Sigmoid colon (tissue), 7 donors: Measurements from ENCODE around the gene FLVCR2. TPM values are rescaled to one million over a fixed set of nuclear protein-coding genes. Genes with fewer than 3 reads are reported as not detected.

Experiments
- DNase-seq: peaks from one replicate; pipeline ENCODE4 v3.0.0-alpha.2; 2019
- H3K27ac ChIP-seq, 4 donors: fragments of 200-600 bp; sonication (generic); one replicate each; pipeline ENCODE4 v1.5.1; 2016 to 2019; ENCODE audit warnings: mild to moderate bottlenecking in 1 of 4
- H3K27me3 ChIP-seq, 3 donors: fragments of 200-600 bp; sonication (generic); one replicate each; pipeline ENCODE4 v1.5.1; 2019; ENCODE audit warnings: mild to moderate bottlenecking in 1 of 3
- H3K36me3 ChIP-seq, 4 donors: fragments of 200-600 bp; sonication (generic); one replicate each; pipeline ENCODE4 v1.5.1; 2016 to 2019
- H3K4me1 ChIP-seq, 4 donors: fragments of 200-600 bp; sonication (generic); one replicate each; pipeline ENCODE4 v1.5.1; 2017 to 2019
- H3K4me3 ChIP-seq, 4 donors: fragments of 200-600 bp; sonication (generic); one replicate each; pipeline ENCODE4 v1.5.1; 2017 to 2019; ENCODE audit warnings: mild to moderate bottlenecking in 2 of 4, moderate library complexity in 1 of 4
- H3K9me3 ChIP-seq, 4 donors: fragments of 200-600 bp in 3 of 4; sonication (generic) in 3 of 4; one replicate each; pipeline versions ENCODE4 v1.5.1 to v1.6.1; 2013 to 2019
- CTCF ChIP-seq, 4 experiments: fragments of 450-650 bp in 3 of 4; fragments of 200-600 bp in 1 of 4; IDR thresholded peaks; one replicate each; pipeline ENCODE4 v1.5.1; 2016 to 2019; ENCODE audit warnings: antibody characterized with exemption in 4 of 4, mild to moderate bottlenecking in 3 of 4, moderate library complexity in 2 of 4
- EP300 ChIP-seq, 4 donors: sonication (generic); formaldehyde crosslinking; IDR thresholded peaks; one replicate each; pipeline ENCODE4 v1.6.1; 2017; ENCODE audit warnings: antibody characterized with exemption in 4 of 4
- POLR2A ChIP-seq, 2 donors: fragments of 450-650 bp; IDR thresholded peaks; one replicate each; pipeline ENCODE4 v1.6.1; 2016; ENCODE audit warnings: antibody characterized with exemption in 2 of 2, mild to moderate bottlenecking in 2 of 2, moderate library complexity in 2 of 2
- POLR2AphosphoS5 ChIP-seq, 4 donors: sonication (generic); formaldehyde crosslinking; IDR thresholded peaks; one replicate each; pipeline ENCODE4 v1.6.1; 2017; ENCODE audit warnings: antibody characterized with exemption in 4 of 4
- WGBS, 2 donors: extraction: QIAGEN DNeasy Blood & Tissue Kit; methylation state at CpG; one replicate each; pipeline ENCODE4 v1.1.7; 2013; 5-methylcytosine and 5-hydroxymethylcytosine counted together
- intact Hi-C: fragments of 100-400 bp; cut with DNase I; formaldehyde crosslinking; loops from one replicate; pipeline ENCODE4 v1.15.1; 2023
- polyA plus RNA-seq, 3 donors: library from polyadenylated mRNA; stranded (reverse); fragments of 200-250 nt; gene quantifications; one replicate each; pipeline ENCODE4 v1.2.3, GENCODE V29; 2013
- total RNA-seq, 4 donors: library from RNA; depleted of rRNA; stranded (reverse); fragments of >200 nt; gene quantifications; one replicate each; pipeline ENCODE4 v1.1.0, GENCODE V29; 2016
- donor health status: healthy with polysubstance abuse.
- donor health status: Bipolar disorder and iron deficiency.
- donor health status: healthy.

The FLVCR2 gene
- total and polyA plus RNA-seq, 7 donors, result 2.4 to 14.8 (median 3.0) TPM

GRCh38 chr14:75602503-75602902 lies 24.1 kb downstream of the FLVCR2 start:
- TF ChIP-seq EP300 (IDR thresholded peaks at IDR 0.05), result no peak
- no peak for TF ChIP-seq POLR2A (IDR thresholded peaks at IDR 0.05)
- TF ChIP-seq CTCF (IDR thresholded peaks at IDR 0.05), result no peak
- no peak for TF ChIP-seq POLR2AphosphoS5 (IDR thresholded peaks at IDR 0.05)
- intact Hi-C loops, result no loop called here
- no peaks in the 10 kb centered on the region for H3K27me3 ChIP-seq
- no peaks in the 10 kb centered on the region for H3K4me1 ChIP-seq
- H3K9me3 ChIP-seq, result no peaks in the 10 kb centered on the region
- no peaks in the 10 kb centered on the region for H3K36me3 ChIP-seq
- no peak for DNase-seq
- no peak overlapping the region for H3K4me3 ChIP-seq
- WGBS, 2 donors, result 15 to 63% methylated on average over 3 of the region's 3 CpGs
- no peak overlapping the region for H3K27ac ChIP-seq

- Histone ChIP-seq H3K27me3 (no peaks in the 10 kb centered on the region), H3K4me1 (peaks cover 0 to 8% (median 1%) of the 10 kb centered on the region in 4 donors), H3K27ac (no peak overlapping the region), H3K4me3 (no peak overlapping the region), H3K9me3 (no peaks in the 10 kb centered on the region), H3K36me3 (no peaks in the 10 kb centered on the region)
- whole genome bisulfite sequencing, 2 donors, result 64 to 75% methylated on average over 11 of the region's 11 CpGs
- no peak for DNase-seq
- no peak for TF ChIP-seq CTCF (IDR thresholded peaks at IDR 0.05)
- intact Hi-C loops, result no loop called here
Measured at GRCh38 chr14:75604979-75605851, 26.8 kb downstream of the FLVCR2 start.

- H3K4me1 ChIP-seq, result peaks cover 0 to 15% (median 1%) of the 10 kb centered on the region in 4 donors
- no peaks in the 10 kb centered on the region for H3K36me3 ChIP-seq
- no peak for DNase-seq
- no peak overlapping the region for H3K4me3 ChIP-seq
- TF ChIP-seq POLR2AphosphoS5 (IDR thresholded peaks at IDR 0.05), result no peak
- H3K27ac ChIP-seq, result no peak overlapping the region
- intact Hi-C loops, result no loop called here
- H3K9me3 ChIP-seq, result no peaks in the 10 kb centered on the region
- no peaks in the 10 kb centered on the region for H3K27me3 ChIP-seq
- whole genome bisulfite sequencing, 2 donors, result 88 to 92% methylated on average over 10 of the region's 10 CpGs
Measured at GRCh38 chr14:75605916-75606315, 27.5 kb downstream of the FLVCR2 start.

- H3K27me3 ChIP-seq, result no peaks in the 10 kb centered on the region
- no peak overlapping the region for H3K4me3 ChIP-seq
- TF ChIP-seq POLR2A (IDR thresholded peaks at IDR 0.05) (no peak), CTCF (IDR thresholded peaks at IDR 0.05) (no peak), POLR2AphosphoS5 (IDR thresholded peaks at IDR 0.05) (no peak), EP300 (IDR thresholded peaks at IDR 0.05) (no peak)
- intact Hi-C loops, result no loop called here
- H3K9me3 ChIP-seq, result no peaks in the 10 kb centered on the region
- no peaks in the 10 kb centered on the region for H3K36me3 ChIP-seq
- H3K4me1 ChIP-seq, result peaks cover 0 to 15% (median 1%) of the 10 kb centered on the region in 4 donors
- H3K27ac ChIP-seq, result no peak overlapping the region
- 15 to 71% methylated on average over 1 of the region's 1 CpG for WGBS, 2 donors
- no peak for DNase-seq
Measured at GRCh38 chr14:75607044-75607443, 28.6 kb downstream of the FLVCR2 start.

- no peaks in the 10 kb centered on the region for H3K9me3 ChIP-seq
- no peak for DNase-seq
- H3K27ac ChIP-seq, result no peak overlapping the region
- no peak overlapping the region for H3K4me3 ChIP-seq
- peaks cover 0 to 15% (median 1%) of the 10 kb centered on the region in 4 donors for H3K4me1 ChIP-seq
- TF ChIP-seq POLR2A (IDR thresholded peaks at IDR 0.05), result no peak
- no peak for TF ChIP-seq CTCF (IDR thresholded peaks at IDR 0.05)
- no peak for TF ChIP-seq POLR2AphosphoS5 (IDR thresholded peaks at IDR 0.05)
- TF ChIP-seq EP300 (IDR thresholded peaks at IDR 0.05), result no peak
- H3K36me3 ChIP-seq, result no peaks in the 10 kb centered on the region
- intact Hi-C loops, result no loop called here
- 94% methylated on average over 12 of the region's 12 CpGs for WGBS, 2 donors
- no peaks in the 10 kb centered on the region for H3K27me3 ChIP-seq
Measured at GRCh38 chr14:75607842-75608640, 29.6 kb downstream of the FLVCR2 start.
